BE2C (cell line): ENCODE data around the gene MYPOP.

Source experiments
- DNase-seq: peaks from one replicate; pipeline ENCODE4 v3.0.0-alpha.2; 2020
- H3K27me3 ChIP-seq: fragments of 250-450 bp; sonication (Bioruptor Pico); 2 replicates; pipeline ENCODE4 v1.5.1; 2020; ENCODE audit warnings: mild to moderate bottlenecking
- H3K36me3 ChIP-seq: fragments of 250-450 bp; sonication (Bioruptor Pico); 2 replicates; pipeline ENCODE4 v1.5.1; 2020; ENCODE audit warnings: mild to moderate bottlenecking
- H3K4me1 ChIP-seq: fragments of 250-450 bp; sonication (Bioruptor Pico); 2 replicates; pipeline ENCODE4 v1.5.1; 2020
- H3K4me3 ChIP-seq: 2 replicates; pipeline ENCODE4 v1.5.1; 2011; ENCODE audit warnings: low read depth, low read length
- H3K9me3 ChIP-seq: fragments of 250-450 bp; sonication (Bioruptor Pico); 2 replicates; pipeline ENCODE4 v1.5.1; 2020
- CTCF ChIP-seq: IDR thresholded peaks from 2 replicates; pipeline ENCODE4 v1.5.1; 2012; ENCODE audit warnings: mild to moderate bottlenecking, low read depth, low read length

MYPOP gene

GRCh38 chr19:45852145-45852750 is 50.2 kb downstream of the MYPOP start:
- DNase-seq, result no peak
- Histone ChIP-seq H3K36me3 (peaks cover 61% of the 10 kb centered on the region), H3K4me3 (no peak overlapping the region), H3K9me3 (no peaks in the 10 kb centered on the region), H3K27me3 (no peaks in the 10 kb centered on the region), H3K4me1 (no peaks in the 10 kb centered on the region)
- TF ChIP-seq CTCF, result no peak

- no peaks in the 10 kb centered on the region for H3K9me3 ChIP-seq
- H3K4me1 ChIP-seq, result no peaks in the 10 kb centered on the region
- peak; percentile 38 for TF ChIP-seq CTCF
- no peak overlapping the region for H3K4me3 ChIP-seq
- no peaks in the 10 kb centered on the region for H3K27me3 ChIP-seq
- no peak for DNase-seq
- H3K36me3 ChIP-seq, result peaks cover 85% of the 10 kb centered on the region
Observed at GRCh38 chr19:45848922-45849321, 53.5 kb downstream of the MYPOP start.

- Histone ChIP-seq H3K36me3 (peaks cover 93% of the 10 kb centered on the region), H3K9me3 (no peaks in the 10 kb centered on the region), H3K4me3 (no peak overlapping the region), H3K27me3 (no peaks in the 10 kb centered on the region), H3K4me1 (no peaks in the 10 kb centered on the region)
- TF ChIP-seq CTCF, result no peak
- DNase-seq, result no peak
Observed at GRCh38 chr19:45847663-45848062, 54.8 kb downstream of the MYPOP start.

GRCh38 chr19:45842198-45842597 is 60.2 kb downstream of the MYPOP start:
- Histone ChIP-seq H3K9me3 (no peaks in the 10 kb centered on the region), H3K27me3 (no peaks in the 10 kb centered on the region), H3K4me3 (no peak overlapping the region), H3K4me1 (no peaks in the 10 kb centered on the region), H3K36me3 (peaks cover 96% of the 10 kb centered on the region)
- DNase-seq, result no peak
- TF ChIP-seq CTCF, result no peak
